Parathyroid adenoma (tissue), 2 donors: ENCODE measurements around the gene DNAJC27.

ENCODE experiments used
- H2AFZ ChIP-seq: fragments of 300-600 bp; sonication (generic); one replicate; pipeline ENCODE4 v1.7.0; 2017; ENCODE audit warnings: antibody characterized with exemption, mild to moderate bottlenecking
- H3K27ac ChIP-seq: fragments of 300-600 bp; sonication (generic); one replicate; pipeline ENCODE4 v1.7.0; 2017
- H3K27me3 ChIP-seq: fragments of 300-600 bp; sonication (generic); one replicate; pipeline ENCODE4 v1.7.0; 2017; ENCODE audit warnings: low read length; ENCODE audit not compliant: control insufficient read depth, insufficient read depth
- H3K36me3 ChIP-seq: fragments of 300-600 bp; sonication (generic); one replicate; pipeline ENCODE4 v1.7.0; 2017; ENCODE audit warnings: low read length; ENCODE audit not compliant: control insufficient read depth, insufficient read depth
- H3K4me1 ChIP-seq: fragments of 300-600 bp; sonication (generic); one replicate; pipeline ENCODE4 v1.7.0; 2017; ENCODE audit warnings: control low read depth
- H3K4me2 ChIP-seq: fragments of 300-600 bp; sonication (generic); one replicate; pipeline ENCODE4 v1.7.0; 2017; ENCODE audit warnings: low read length
- H3K4me3 ChIP-seq: fragments of 300-600 bp; sonication (generic); one replicate; pipeline ENCODE4 v1.7.0; 2017; ENCODE audit warnings: low read depth, low read length
- H3K79me2 ChIP-seq: fragments of 300-600 bp; sonication (generic); one replicate; pipeline ENCODE4 v1.7.0; 2017; ENCODE audit warnings: control low read depth
- H3K9ac ChIP-seq: fragments of 300-600 bp; sonication (generic); one replicate; pipeline ENCODE4 v1.7.0; 2017; ENCODE audit warnings: mild to moderate bottlenecking
- H3K9me3 ChIP-seq: fragments of 300-600 bp; sonication (generic); one replicate; pipeline ENCODE4 v1.7.0; 2017; ENCODE audit warnings: low read length; ENCODE audit not compliant: control insufficient read depth
- CTCF ChIP-seq: fragments of 300-600 bp; sonication (generic); IDR thresholded peaks from one replicate; pipeline ENCODE4 v1.7.0; 2017; ENCODE audit warnings: antibody characterized with exemption, mild to moderate bottlenecking
- donor health status: primary hyperparathyroidism.

Gene DNAJC27

GRCh38 chr2:24893934-24894333 is 77.8 kb downstream of the DNAJC27 start:
- Histone ChIP-seq H3K4me3 (no peak overlapping the region), H3K4me2 (no peak overlapping the region), H3K9me3 (no peaks in the 10 kb centered on the region), H3K4me1 (no peaks in the 10 kb centered on the region), H3K36me3 (no peaks in the 10 kb centered on the region), H3K79me2 (no peaks in the 10 kb centered on the region), H2AFZ (no peak overlapping the region), H3K27ac (no peak overlapping the region), H3K9ac (no peak overlapping the region), H3K27me3 (no peaks in the 10 kb centered on the region)
- no peak for TF ChIP-seq CTCF
